ENCODE results near the gene ABTB1. TPM values are rescaled to one million over a fixed set of nuclear protein-coding genes. Genes with fewer than 3 reads are reported as not detected.
"Not testable (repeated sequence)": the region's sequence is repeated elsewhere in the genome, so short reads cannot be mapped to it uniquely, and the experiment has no call there.

The ABTB1 gene
- total RNA-seq, 1 donor from 2014 or later: 12.8 TPM

- DNase-seq: no peak
Observed at GRCh38 chr3:127650236-127650635, 22.5 kb upstream of the ABTB1 start.

GRCh38 chr3:127651516-127652172 lies 21.1 kb upstream of the ABTB1 start:
- no peak for DNase-seq

DNA sequence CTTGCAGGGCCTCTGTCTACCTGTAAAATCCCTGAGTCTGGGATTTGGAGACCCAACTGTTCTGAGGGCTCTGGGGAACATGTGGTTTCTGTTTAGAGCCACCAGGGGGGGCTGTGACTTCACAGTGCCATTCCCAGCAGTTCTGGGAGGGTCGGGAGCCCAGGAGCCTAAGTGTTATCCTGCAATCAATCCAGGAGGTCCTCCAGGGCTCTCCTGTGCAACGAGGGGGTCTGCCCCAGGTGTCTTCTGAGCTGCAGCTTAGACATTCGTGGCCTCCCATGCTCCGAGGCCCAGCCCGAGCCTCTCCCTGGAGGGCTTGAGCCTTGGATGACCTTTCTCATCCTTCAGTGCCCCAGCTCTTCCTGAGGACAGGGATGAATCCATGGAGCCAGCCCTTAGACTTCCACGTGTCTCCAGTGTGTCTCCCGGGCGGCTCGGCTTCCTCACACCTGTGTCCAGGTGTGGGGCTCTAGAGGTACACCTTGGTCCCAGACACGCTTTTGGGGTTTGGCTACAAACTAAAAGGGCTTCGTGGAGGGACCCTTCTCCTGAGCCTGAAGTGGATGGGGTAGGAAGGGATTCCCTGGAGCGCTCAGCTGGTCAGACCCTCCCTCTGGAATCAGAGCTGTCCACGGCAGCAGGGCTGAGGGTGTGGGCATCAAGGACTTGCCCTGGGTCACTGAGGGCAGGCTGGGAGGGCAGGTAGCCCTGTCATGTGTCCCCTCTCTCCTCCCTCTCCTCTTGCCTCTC lies 20.3 kb upstream of the ABTB1 start:
- peak; percentile 79 for DNase-seq

GRCh38 chr3:127654374-127654773 lies 18.4 kb upstream of the ABTB1 start:
- DNase-seq: no peak

- DNase-seq: not testable (repeated sequence)
Observed at GRCh38 chr3:127654993-127655392, 17.8 kb upstream of the ABTB1 start.

DNA sequence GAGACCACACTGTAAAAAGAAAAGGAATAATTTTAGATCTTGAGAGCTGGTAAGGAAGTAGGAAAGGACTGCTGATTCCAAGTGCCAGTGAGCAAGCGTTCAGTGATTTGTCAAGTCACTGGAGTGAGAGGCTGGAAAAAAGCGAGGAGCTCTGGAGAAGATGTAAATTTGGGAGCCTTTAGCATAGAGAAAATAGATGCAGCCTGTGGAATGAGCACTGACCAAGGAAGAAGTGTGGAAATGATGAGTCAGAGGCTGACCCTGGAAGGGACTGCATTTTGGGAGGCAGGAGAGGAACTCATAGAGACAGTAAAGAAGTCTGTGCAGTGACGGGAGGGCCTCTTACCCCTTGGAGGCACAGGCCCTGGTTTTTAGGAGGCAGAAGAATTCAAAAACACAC lies 17.1 kb upstream of the ABTB1 start:
- no peak for DNase-seq

DNA sequence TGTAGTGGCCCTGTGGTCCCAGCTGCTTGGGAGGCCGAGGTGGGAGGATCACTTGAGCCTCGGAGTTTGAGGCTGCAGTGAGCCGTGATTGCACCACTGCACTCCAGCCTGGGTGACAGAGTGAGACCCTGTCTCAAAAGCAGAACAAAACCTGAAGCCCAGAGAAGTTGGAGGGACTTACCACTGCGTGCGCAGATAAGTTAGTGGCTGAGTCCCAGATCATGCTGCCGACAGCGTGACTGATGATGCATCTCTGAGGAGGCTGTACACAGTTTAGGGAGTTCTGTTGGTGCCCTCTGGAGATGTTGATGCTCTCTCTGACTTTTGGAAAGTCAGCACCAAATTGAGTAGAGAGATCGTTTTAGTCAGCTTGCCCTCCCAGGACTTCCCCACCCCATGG lies 15.8 kb upstream of the ABTB1 start:
- DNase-seq: no peak

DNA sequence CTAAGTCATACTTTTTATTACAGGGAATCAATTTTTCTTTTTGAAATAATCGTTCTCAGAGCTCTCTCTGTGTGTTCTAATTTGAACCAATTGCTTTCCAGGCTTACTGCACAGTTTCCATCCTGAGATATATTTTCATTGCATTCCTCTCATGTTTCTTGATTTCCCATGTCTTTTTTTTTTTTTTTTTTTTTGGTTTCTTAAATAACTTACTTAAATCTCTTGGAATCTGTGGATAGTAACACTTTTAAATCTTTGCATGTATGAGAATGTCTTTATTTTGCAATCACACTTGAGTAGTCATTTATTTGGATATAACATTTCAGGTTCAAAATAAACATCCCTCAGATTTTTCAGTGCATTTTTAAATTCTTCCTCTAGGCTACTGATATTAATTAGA lies 14.5 kb upstream of the ABTB1 start:
- DNase-seq: no peak

DNA sequence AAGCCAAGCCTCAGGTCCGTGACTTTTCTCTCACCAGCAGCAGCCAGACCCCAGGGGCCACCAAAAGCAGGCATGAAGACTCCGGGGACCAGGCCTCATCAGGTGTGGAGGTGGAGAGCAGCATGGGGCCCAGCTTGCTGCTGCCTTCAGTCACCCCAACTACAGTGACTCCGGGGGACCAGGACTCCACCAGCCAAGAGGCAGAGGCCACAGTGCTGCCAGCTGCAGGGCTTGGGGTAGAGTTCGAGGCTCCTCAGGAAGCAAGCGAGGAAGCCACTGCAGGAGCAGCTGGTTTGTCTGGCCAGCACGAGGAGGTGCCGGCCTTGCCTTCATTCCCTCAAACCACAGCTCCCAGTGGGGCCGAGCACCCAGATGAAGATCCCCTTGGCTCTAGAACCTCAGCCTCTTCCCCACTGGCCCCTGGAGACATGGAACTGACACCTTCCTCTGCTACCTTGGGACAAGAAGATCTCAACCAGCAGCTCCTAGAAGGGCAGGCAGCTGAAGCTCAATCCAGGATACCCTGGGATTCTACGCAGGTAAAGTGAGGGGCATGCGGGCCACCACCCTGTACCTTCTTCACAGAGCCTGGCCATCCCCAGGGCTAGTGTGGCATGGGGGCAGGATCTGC lies 12.0 kb upstream of the ABTB1 start:
- DNase-seq: no peak

GRCh38 chr3:127661600-127661999 lies 11.2 kb upstream of the ABTB1 start:
- DNase-seq: no peak

DNA sequence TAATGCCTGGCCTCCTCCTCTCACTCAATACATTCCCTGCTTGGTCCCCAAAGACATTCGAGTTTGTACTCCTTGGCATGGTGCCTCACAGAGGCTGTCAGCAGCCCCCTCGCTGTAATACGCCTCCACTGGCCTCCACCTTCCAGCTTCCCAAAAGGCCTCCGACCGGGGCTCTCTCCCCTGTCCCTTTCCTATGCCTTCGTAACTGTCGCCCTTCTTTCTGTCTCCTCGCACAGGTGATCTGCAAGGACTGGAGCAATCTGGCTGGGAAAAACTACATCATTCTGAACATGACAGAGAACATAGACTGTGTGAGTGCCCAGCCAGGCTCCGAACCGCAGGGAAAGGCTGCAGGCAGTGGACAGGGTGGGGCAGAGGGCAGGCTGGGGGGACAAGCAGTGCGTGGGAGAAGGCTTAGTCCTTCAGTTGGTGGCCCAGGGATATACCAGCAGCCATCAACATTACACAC lies 10.7 kb upstream of the ABTB1 start:
- DNase-seq: no peak

GRCh38 chr3:127663151-127663550 lies 9.6 kb upstream of the ABTB1 start:
- no peak for DNase-seq

DNA sequence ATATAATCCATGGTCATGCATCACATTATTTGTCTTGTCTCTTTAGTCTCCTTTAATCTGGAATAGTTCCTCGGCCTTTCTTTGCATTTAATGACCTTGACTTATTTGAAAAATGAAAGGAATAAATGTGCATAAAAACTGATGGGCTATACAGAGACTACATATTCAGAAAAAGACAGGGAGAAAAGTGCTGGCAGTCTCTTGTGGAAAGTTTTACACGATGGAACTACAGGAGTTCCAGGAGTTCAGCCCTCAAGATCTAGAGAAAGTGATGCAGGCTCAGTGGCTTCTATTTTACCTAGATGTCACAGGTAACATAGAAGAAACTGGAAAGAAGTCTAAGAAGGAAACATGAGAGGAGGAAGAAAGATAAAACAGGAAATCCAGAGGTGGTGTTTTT lies 7.6 kb upstream of the ABTB1 start:
- no peak for DNase-seq

GRCh38 chr3:127665586-127665985 lies 7.2 kb upstream of the ABTB1 start:
- DNase-seq: no peak

- DNase-seq: no peak
Observed at GRCh38 chr3:127666676-127667075, 6.1 kb upstream of the ABTB1 start.

DNA sequence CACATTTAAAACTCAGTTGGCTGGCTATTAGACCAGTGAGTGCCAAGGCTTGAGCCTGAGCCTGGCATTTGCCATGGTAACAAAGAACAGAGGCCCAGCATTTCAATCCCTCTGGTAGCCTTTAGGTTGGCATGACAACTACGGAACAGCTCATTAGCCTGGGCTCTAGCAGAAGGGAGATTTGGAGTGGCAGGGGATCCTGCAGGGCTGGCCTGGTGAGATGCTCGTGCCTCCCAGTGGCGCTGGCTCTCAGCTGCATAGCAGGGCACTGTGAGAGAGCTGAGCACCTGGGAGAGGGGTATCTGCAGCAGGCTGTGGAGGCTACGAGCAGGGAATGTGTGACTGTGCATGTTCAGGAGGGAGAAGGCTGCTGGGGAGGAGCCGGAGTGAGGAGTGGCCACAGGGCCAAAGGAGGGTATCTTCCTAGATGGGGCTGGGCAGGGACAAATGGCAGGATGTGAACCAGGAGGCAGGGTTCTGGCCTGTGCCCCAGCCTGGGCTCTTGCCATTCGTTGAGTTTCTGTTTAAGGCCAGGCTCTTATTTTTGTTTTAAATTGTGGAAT lies 5.6 kb upstream of the ABTB1 start:
- no peak for DNase-seq

GRCh38 chr3:127668906-127669305 lies 3.8 kb upstream of the ABTB1 start:
- DNase-seq: no peak

- DNase-seq: no peak
Observed at GRCh38 chr3:127669541-127670228, 3.1 kb upstream of the ABTB1 start.

- DNase-seq: no peak
Observed at GRCh38 chr3:127670229-127670559, 2.6 kb upstream of the ABTB1 start.

DNA sequence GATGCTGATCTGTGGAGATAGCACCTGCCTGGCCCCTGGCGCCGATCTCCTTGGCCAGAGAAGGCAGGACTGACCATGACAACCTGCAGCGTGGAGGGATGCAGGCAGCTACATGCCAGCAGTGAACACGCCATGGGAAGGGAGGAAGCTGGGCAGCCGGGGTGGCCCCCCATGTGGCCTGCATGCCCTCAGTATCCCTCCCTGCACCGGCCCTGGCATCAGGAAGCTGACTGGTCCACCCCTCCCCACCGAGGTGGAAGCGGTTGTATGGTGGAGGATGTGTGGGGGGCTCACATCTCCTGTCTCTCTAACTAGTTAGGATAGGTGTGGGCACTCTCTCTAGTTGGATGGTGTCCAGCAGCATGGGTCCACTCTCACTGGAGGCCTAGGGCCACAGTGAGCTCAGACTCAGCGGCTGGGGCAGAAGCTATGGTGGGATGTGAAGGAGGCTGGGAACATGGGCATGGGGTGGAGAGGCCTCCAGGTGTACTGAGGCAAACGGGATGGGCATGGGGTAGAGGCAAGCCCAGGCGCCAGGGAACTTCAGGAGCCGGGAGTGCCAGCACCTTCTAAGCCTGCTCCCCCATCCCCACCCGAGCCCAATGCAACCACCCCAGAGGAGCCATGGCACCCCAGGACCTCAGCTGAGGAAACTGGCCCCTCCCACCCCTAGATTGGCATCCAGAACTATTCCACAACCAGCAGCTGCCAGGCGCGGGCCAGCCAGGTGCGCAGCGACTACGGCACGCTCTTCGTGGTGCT lies 1.8 kb upstream of the ABTB1 start:
- no peak for DNase-seq

GRCh38 chr3:127671523-127672428 lies 976 bp upstream of the ABTB1 start:
- no peak for DNase-seq

All from dermis blood vessel endothelial cell (primary cell).